ENCODE measurements around the gene GLG1.

The GLG1 gene

GRCh38 chr16:74578433-74578832, 28.5 kb downstream of the GLG1 start:
- peaks cover 85% of the 10 kb centered on the region for H3K4me1 ChIP-seq (ENCODE audit: low read depth, poor library complexity, severe bottlenecking)
- no peak overlapping the region for H3K9ac ChIP-seq
- TF ChIP-seq CTCF (conservative IDR thresholded peaks at IDR 0.05; ENCODE audit: low read depth, low read length): no peak
- H3K4me2 ChIP-seq: peak overlapping the region; percentile 46; the same call in 1 of the 2 replicates
- peaks cover 95% of the 10 kb centered on the region for H3K79me2 ChIP-seq (ENCODE audit: insufficient read depth, low read depth)
- H3K4me3 ChIP-seq (IDR thresholded peaks at IDR 0.05; ENCODE audit: insufficient read depth, low read depth, low read length): no peak overlapping the region
- no peaks in the 10 kb centered on the region for H3K27me3 ChIP-seq (ENCODE audit: insufficient read depth, low read depth)
- peak overlapping the region; percentile 23; the same call in 1 of the 2 replicates for H3K27ac ChIP-seq
- no peaks in the 10 kb centered on the region; the same call in 1 of the 2 replicates for H4K20me1 ChIP-seq (ENCODE audit: insufficient read depth)
- H3K36me3 ChIP-seq (ENCODE audit: insufficient read depth): no peaks in the 10 kb centered on the region
- H2AFZ ChIP-seq (ENCODE audit: low read depth): no peak overlapping the region

GRCh38 chr16:74577882-74578366, 29.0 kb downstream of the GLG1 start:
- peaks cover 95% of the 10 kb centered on the region for H3K79me2 ChIP-seq (ENCODE audit: insufficient read depth, low read depth)
- H3K4me3 ChIP-seq (IDR thresholded peaks at IDR 0.05; ENCODE audit: insufficient read depth, low read depth, low read length): no peak overlapping the region
- H3K9ac ChIP-seq: no peak overlapping the region
- no peaks in the 10 kb centered on the region for H3K27me3 ChIP-seq (ENCODE audit: insufficient read depth, low read depth)
- H4K20me1 ChIP-seq (ENCODE audit: insufficient read depth): no peaks in the 10 kb centered on the region; the same call in 1 of the 2 replicates
- H3K4me2 ChIP-seq: peak overlapping the region; percentile 46; the same call in 1 of the 2 replicates
- H3K27ac ChIP-seq: peak overlapping the region; percentile 23; the same call in 1 of the 2 replicates
- H3K4me1 ChIP-seq (ENCODE audit: low read depth, poor library complexity, severe bottlenecking): peaks cover 85% of the 10 kb centered on the region
- no peak for TF ChIP-seq CTCF (conservative IDR thresholded peaks at IDR 0.05; ENCODE audit: low read depth, low read length)
- H3K36me3 ChIP-seq (ENCODE audit: insufficient read depth): no peaks in the 10 kb centered on the region
- H2AFZ ChIP-seq (ENCODE audit: low read depth): no peak overlapping the region

GRCh38 chr16:74575807-74576643, 30.9 kb downstream of the GLG1 start:
- H3K36me3 ChIP-seq (ENCODE audit: insufficient read depth): no peaks in the 10 kb centered on the region
- H2AFZ ChIP-seq (ENCODE audit: low read depth): no peak overlapping the region
- no peak overlapping the region for H3K27ac ChIP-seq
- peaks cover 95% of the 10 kb centered on the region for H3K79me2 ChIP-seq (ENCODE audit: insufficient read depth, low read depth)
- peak overlapping the region; percentile 40; the same call in 1 of the 2 replicates for H3K4me2 ChIP-seq
- no peaks in the 10 kb centered on the region for H3K27me3 ChIP-seq (ENCODE audit: insufficient read depth, low read depth)
- H3K9ac ChIP-seq: no peak overlapping the region
- H3K4me3 ChIP-seq (IDR thresholded peaks at IDR 0.05; ENCODE audit: insufficient read depth, low read depth, low read length): no peak overlapping the region
- no peaks in the 10 kb centered on the region; the same call in 1 of the 2 replicates for H4K20me1 ChIP-seq (ENCODE audit: insufficient read depth)
- TF ChIP-seq CTCF (conservative IDR thresholded peaks at IDR 0.05; ENCODE audit: low read depth, low read length): no peak
- H3K4me1 ChIP-seq (ENCODE audit: low read depth, poor library complexity, severe bottlenecking): peaks cover 79% of the 10 kb centered on the region

- H3K36me3 ChIP-seq (ENCODE audit: insufficient read depth): no peaks in the 10 kb centered on the region
- no peak overlapping the region for H3K4me2 ChIP-seq
- no peak overlapping the region for H2AFZ ChIP-seq (ENCODE audit: low read depth)
- no peaks in the 10 kb centered on the region for H3K27me3 ChIP-seq (ENCODE audit: insufficient read depth, low read depth)
- H3K9ac ChIP-seq: no peak overlapping the region
- H3K27ac ChIP-seq: no peak overlapping the region
- peaks cover 95% of the 10 kb centered on the region for H3K79me2 ChIP-seq (ENCODE audit: insufficient read depth, low read depth)
- no peak for TF ChIP-seq CTCF (conservative IDR thresholded peaks at IDR 0.05; ENCODE audit: low read depth, low read length)
- no peak overlapping the region for H3K4me3 ChIP-seq (IDR thresholded peaks at IDR 0.05; ENCODE audit: insufficient read depth, low read depth, low read length)
- peaks cover 79% of the 10 kb centered on the region for H3K4me1 ChIP-seq (ENCODE audit: low read depth, poor library complexity, severe bottlenecking)
- H4K20me1 ChIP-seq (ENCODE audit: insufficient read depth): peaks cover 2% of the 10 kb centered on the region; the same call in 1 of the 2 replicates
Observed at GRCh38 chr16:74575175-74575806, 31.6 kb downstream of the GLG1 start.
